Measurements from ENCODE around the gene OCA2. TPM values are rescaled to one million over a fixed set of nuclear protein-coding genes. Genes with fewer than 3 reads are reported as not detected.
A peak's percentile ranks its signal among the peaks of the same experiment; 100 is the strongest.

OCA2 gene
- total and polyA plus RNA-seq, 7 donors: 0.36 to 0.41 TPM; not detected in 5

- Histone ChIP-seq H3K9me3 (no peaks in the 10 kb centered on the region), H3K36me3 (no peaks in the 10 kb centered on the region), H3K27ac (peak overlapping the region in 1 of 4 donors; percentile 6), H3K4me1 (peaks cover 0 to 39% (median 35%) of the 10 kb centered on the region in 4 donors), H3K27me3 (peaks cover 33 to 96% (median 63%) of the 10 kb centered on the region in 3 donors), H3K4me3 (peak overlapping the region in 3 of 4 donors; percentile 8 to 10 (median 9))
- no peak for TF ChIP-seq POLR2AphosphoS5 (IDR thresholded peaks at IDR 0.05)
- no peak for TF ChIP-seq EP300 (IDR thresholded peaks at IDR 0.05)
- no peak for TF ChIP-seq POLR2A (IDR thresholded peaks at IDR 0.05)
- TF ChIP-seq CTCF (IDR thresholded peaks at IDR 0.05): no peak
- no peak for DNase-seq
- 15 to 17% methylated on average over 16 of the region's 16 CpGs for WGBS, 2 donors
- intact Hi-C loops (cut with DNase I): loop anchor here (10.0 kb wide), 1 partner anchor 75 kb away; no protein-coding TSS in a partner anchor
These were observed 533 bp upstream of the OCA2 start for GRCh38 chr15:28099555-28100140.

- peaks cover 0 to 43% (median 37%) of the 10 kb centered on the region in 4 donors for H3K4me1 ChIP-seq
These were observed 752 bp downstream of the OCA2 start for GRCh38 chr15:28098360-28098765.

GRCh38 chr15:28097656-28098359 is 1.3 kb downstream of the OCA2 start:
- H3K36me3 ChIP-seq: no peaks in the 10 kb centered on the region
- TF ChIP-seq EP300 (IDR thresholded peaks at IDR 0.05) (no peak), POLR2AphosphoS5 (IDR thresholded peaks at IDR 0.05) (no peak), CTCF (IDR thresholded peaks at IDR 0.05) (no peak), POLR2A (IDR thresholded peaks at IDR 0.05) (no peak)
- 82 to 84% methylated on average over 5 of the region's 5 CpGs for WGBS, 2 donors
- intact Hi-C loops (cut with DNase I): loop anchor here (10.0 kb wide), 1 partner anchor 77 kb away; no protein-coding TSS in a partner anchor
- peaks cover 0 to 43% (median 37%) of the 10 kb centered on the region in 4 donors for H3K4me1 ChIP-seq
- no peak overlapping the region for H3K4me3 ChIP-seq
- H3K27me3 ChIP-seq: peaks cover 39 to 99% (median 73%) of the 10 kb centered on the region in 3 donors
- H3K9me3 ChIP-seq: no peaks in the 10 kb centered on the region
- peak; percentile 46 for DNase-seq
- H3K27ac ChIP-seq: no peak overlapping the region

More at GRCh38 chr15:28098360-28098765, 752 bp downstream of the OCA2 start:
- no peaks in the 10 kb centered on the region for H3K36me3 ChIP-seq
- H3K4me3 ChIP-seq: no peak overlapping the region
- peak; percentile 47 for DNase-seq
- WGBS, 2 donors: 53 to 65% methylated on average over 11 of the region's 11 CpGs
- intact Hi-C loops (cut with DNase I): loop anchor here (10.0 kb wide), 1 partner anchor 76 kb away; no protein-coding TSS in a partner anchor
- H3K27me3 ChIP-seq: peaks cover 39 to 96% (median 69%) of the 10 kb centered on the region in 3 donors
- no peak for TF ChIP-seq POLR2A (IDR thresholded peaks at IDR 0.05)
- TF ChIP-seq POLR2AphosphoS5 (IDR thresholded peaks at IDR 0.05): no peak
- TF ChIP-seq EP300 (IDR thresholded peaks at IDR 0.05): no peak
- H3K27ac ChIP-seq: no peak overlapping the region
- no peaks in the 10 kb centered on the region for H3K9me3 ChIP-seq

GRCh38 chr15:28096670-28097431 is 2.3 kb downstream of the OCA2 start:
- Histone ChIP-seq H3K4me1 (peaks cover 0 to 43% (median 37%) of the 10 kb centered on the region in 4 donors), H3K36me3 (no peaks in the 10 kb centered on the region), H3K27ac (peak overlapping the region in 3 of 4 donors; percentile 6 to 77 (median 9)), H3K4me3 (peak overlapping the region; percentile 16 to 51 (median 42)), H3K27me3 (peaks cover 39 to 97% (median 73%) of the 10 kb centered on the region in 3 donors), H3K9me3 (peaks cover 0 to under 1% (median 0%) of the 10 kb centered on the region in 4 donors)
- 3 to 4% methylated on average over 72 of the region's 72 CpGs for WGBS, 2 donors
- DNase-seq: peak; percentile 58
- no peak for TF ChIP-seq CTCF (IDR thresholded peaks at IDR 0.05)
- TF ChIP-seq POLR2AphosphoS5 (IDR thresholded peaks at IDR 0.05): no peak
- TF ChIP-seq EP300 (IDR thresholded peaks at IDR 0.05): no peak
- no peak for TF ChIP-seq POLR2A (IDR thresholded peaks at IDR 0.05)
- intact Hi-C loops (cut with DNase I): loop anchor here (10.0 kb wide), 1 partner anchor 78 kb away; no protein-coding TSS in a partner anchor
